ENCODE results near the gene FGD4.

FGD4 gene

DNA sequence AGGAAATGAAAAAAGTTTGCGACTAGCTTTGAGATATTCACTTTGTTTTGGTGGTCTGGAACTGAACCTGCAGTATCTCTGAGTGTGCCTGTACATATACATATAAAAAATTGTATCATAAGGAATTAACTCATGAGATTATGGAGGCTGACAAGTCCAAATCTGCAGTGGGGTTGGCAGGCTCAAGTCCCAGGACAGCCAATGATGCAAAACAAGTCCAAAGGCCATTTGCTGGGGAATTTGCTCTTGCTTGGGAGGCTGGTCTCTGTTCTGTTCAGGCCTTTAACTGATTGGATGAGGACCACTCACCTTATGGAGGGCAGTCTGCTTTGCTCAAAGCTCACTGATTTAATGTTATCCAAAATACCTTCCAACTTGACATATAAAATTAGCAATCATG lies 66.8 kb downstream of the FGD4 start:
- TF ChIP-seq ZBTB7A (IDR thresholded peaks at IDR 0.05; ENCODE audit: low read depth) (no peak), TAF1 (IDR thresholded peaks at IDR 0.05; ENCODE audit: low read depth) (no peak), TEAD4 (IDR thresholded peaks at IDR 0.05) (no peak), YY1 (IDR thresholded peaks at IDR 0.05; ENCODE audit: low read depth) (no peak)

- no peak for TF ChIP-seq EP300 (IDR thresholded peaks at IDR 0.05; ENCODE audit: borderline replicate concordance)
- no peak for TF ChIP-seq REST (IDR thresholded peaks at IDR 0.05; ENCODE audit: low read depth)
- no peak for TF ChIP-seq RAD21 (IDR thresholded peaks at IDR 0.05; ENCODE audit: low read depth)
- no peak for TF ChIP-seq TCF12 (IDR thresholded peaks at IDR 0.05; ENCODE audit: low read depth)
- TF ChIP-seq ZBTB7A (IDR thresholded peaks at IDR 0.05; ENCODE audit: low read depth) = no peak
- TF ChIP-seq FOXM1 (IDR thresholded peaks at IDR 0.05; ENCODE audit: borderline replicate concordance, low read depth) = no peak
- TF ChIP-seq CEBPB (IDR thresholded peaks at IDR 0.05) = no peak
- TF ChIP-seq YY1 (IDR thresholded peaks at IDR 0.05; ENCODE audit: low read depth) = no peak
Observed at GRCh38 chr12:32466986-32467711, 67.8 kb downstream of the FGD4 start.

DNA sequence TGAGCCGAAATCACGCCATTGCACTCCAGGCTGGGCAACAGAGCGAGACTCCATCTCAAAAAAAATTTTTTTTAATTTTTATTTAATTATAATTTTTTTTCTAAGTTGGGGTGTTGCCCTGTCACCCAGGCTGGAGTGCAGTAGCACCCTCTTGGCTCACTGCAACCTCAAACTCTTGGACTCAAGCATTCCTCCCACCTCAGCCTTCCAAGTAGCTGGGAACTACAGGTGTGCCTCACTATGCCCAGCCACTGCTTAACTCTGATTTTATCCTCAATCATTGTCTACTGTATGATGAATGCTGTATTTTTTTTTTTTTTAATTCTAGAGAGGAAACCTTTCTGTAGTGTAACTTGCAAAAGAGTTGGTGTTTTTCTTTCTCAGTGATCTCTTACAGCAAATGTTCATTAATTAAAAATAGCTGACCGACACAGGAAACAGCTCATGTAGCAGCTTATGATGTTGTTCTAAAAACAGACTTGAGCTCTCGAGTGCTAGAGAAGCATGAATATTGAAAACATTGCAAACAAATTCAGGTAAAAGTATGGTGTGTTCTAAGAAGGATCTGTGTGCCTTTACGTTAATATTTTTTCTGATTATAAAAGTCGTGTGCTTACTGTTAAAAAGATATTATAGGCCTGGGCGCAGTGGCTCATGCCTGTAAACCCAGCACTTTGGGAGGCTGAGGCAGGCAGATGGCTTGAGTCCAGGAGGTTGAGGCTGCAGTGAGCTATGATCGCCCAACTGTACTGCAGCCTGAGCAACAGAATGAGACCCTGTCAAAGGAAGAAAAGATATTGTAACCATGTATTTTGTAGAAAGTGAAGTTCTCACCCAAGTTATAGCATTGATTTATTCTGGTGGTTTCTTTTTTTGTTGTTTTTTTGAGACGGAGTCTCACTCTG lies 68.9 kb downstream of the FGD4 start:
- TF ChIP-seq TAF1 (IDR thresholded peaks at IDR 0.05; ENCODE audit: low read depth) = no peak
- TF ChIP-seq YY1 (IDR thresholded peaks at IDR 0.05; ENCODE audit: low read depth) = no peak
- no peak for TF ChIP-seq USF1 (IDR thresholded peaks at IDR 0.05)
- no peak for TF ChIP-seq EP300 (IDR thresholded peaks at IDR 0.05; ENCODE audit: borderline replicate concordance)
- no peak for TF ChIP-seq CEBPB (IDR thresholded peaks at IDR 0.05)
- no peak for TF ChIP-seq TCF12 (IDR thresholded peaks at IDR 0.05; ENCODE audit: low read depth)
- TF ChIP-seq ZBTB7A (IDR thresholded peaks at IDR 0.05; ENCODE audit: low read depth) = no peak
- TF ChIP-seq, protein P1, sequence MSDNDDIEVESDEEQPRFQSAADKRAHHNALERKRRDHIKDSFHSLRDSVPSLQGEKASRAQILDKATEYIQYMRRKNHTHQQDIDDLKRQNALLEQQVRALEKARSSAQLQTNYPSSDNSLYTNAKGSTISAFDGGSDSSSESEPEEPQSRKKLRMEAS (IDR thresholded peaks at IDR 0.05) = no peak
- TF ChIP-seq TEAD4 (IDR thresholded peaks at IDR 0.05) = no peak
- TF ChIP-seq NFIC (IDR thresholded peaks at IDR 0.05) = no peak
- TF ChIP-seq RAD21 (IDR thresholded peaks at IDR 0.05; ENCODE audit: low read depth) = no peak
- TF ChIP-seq FOXM1 (IDR thresholded peaks at IDR 0.05; ENCODE audit: borderline replicate concordance, low read depth) = no peak
- TF ChIP-seq EGR1 (IDR thresholded peaks at IDR 0.05) = no peak

DNA sequence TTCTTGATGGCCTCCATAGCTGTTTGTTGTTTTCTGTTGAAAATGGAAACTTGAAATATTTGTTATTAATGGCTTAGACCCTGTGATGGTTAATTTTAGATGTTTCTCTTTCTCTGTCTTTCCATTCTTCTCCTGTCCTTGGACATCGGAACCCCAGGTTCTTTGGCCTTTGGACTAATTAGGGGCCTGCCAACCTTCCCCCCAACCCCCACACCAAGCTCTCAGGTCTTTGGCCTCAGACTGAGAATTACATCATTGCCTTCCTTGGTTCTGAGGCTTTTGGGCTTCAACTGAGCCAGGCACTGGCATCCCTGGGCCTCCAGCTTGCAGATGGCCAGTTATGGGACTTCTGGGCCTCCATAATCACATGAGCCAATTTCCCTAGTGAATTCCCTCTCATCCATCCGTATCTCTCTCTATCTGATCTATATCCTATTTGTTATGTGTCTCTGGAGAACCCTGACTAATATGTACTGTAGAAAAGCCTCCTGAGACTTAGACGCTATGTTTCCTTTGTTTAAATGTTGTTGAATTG lies 71.6 kb downstream of the FGD4 start:
- TF ChIP-seq EP300 (IDR thresholded peaks at IDR 0.05; ENCODE audit: borderline replicate concordance) (no peak), RAD21 (IDR thresholded peaks at IDR 0.05; ENCODE audit: low read depth) (no peak)

DNA sequence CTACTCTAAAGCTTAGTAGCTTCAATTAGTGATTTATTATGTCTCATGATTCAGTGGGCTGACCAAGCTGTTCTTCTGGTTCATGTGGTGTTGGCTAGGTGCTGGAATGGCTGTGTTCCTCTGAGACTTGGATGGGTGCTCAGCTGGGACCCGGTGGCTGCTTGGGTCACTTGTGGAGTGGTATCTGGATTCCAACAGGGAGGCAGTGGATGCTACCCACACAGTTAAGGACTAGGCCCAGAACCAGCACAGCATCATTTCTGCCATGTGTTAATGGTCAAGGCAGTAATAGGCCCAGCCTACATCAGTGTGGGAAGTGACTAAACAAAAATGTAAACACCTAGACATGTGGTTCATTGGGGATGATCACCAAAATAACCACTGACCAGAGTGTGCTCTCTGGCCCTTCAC lies 72.2 kb downstream of the FGD4 start:
- TF ChIP-seq EGR1 (IDR thresholded peaks at IDR 0.05) (no peak), CEBPB (IDR thresholded peaks at IDR 0.05) (no peak), TCF12 (IDR thresholded peaks at IDR 0.05; ENCODE audit: low read depth) (no peak), TEAD4 (IDR thresholded peaks at IDR 0.05) (no peak), YY1 (IDR thresholded peaks at IDR 0.05; ENCODE audit: low read depth) (no peak), EP300 (IDR thresholded peaks at IDR 0.05; ENCODE audit: borderline replicate concordance) (no peak), ZBTB7A (IDR thresholded peaks at IDR 0.05; ENCODE audit: low read depth) (no peak), USF1 (IDR thresholded peaks at IDR 0.05) (no peak), NFIC (IDR thresholded peaks at IDR 0.05) (no peak), REST (IDR thresholded peaks at IDR 0.05; ENCODE audit: low read depth) (no peak), CREB1 (IDR thresholded peaks at IDR 0.05; ENCODE audit: low read depth) (no peak), FOXM1 (IDR thresholded peaks at IDR 0.05; ENCODE audit: borderline replicate concordance, low read depth) (no peak), TAF1 (IDR thresholded peaks at IDR 0.05; ENCODE audit: low read depth) (no peak), RAD21 (IDR thresholded peaks at IDR 0.05; ENCODE audit: low read depth) (no peak)
- TF ChIP-seq, protein P1 (IDR thresholded peaks at IDR 0.05) = no peak
